Neural cell (in vitro differentiated cells): ENCODE data around the gene CSAD. TPM values are rescaled to one million over a fixed set of nuclear protein-coding genes. Genes with fewer than 3 reads are reported as not detected.

Experiments
- H2AFZ ChIP-seq: fragments of 200-600, 300-800 bp; sonication (generic), shearing (Covaris generic); 2 replicates; pipeline ENCODE4 v1.6.0; 2014; ENCODE audit warnings: low read depth, mild to moderate bottlenecking, antibody characterized with exemption, low read length, moderate library complexity
- H3F3A ChIP-seq: fragments of 200-600 bp; shearing (Covaris generic); 2 replicates; pipeline ENCODE4 v1.6.1; 2016; ENCODE audit warnings: mild to moderate bottlenecking, moderate library complexity, mixed read lengths, antibody characterized with exemption, low read length; ENCODE audit not compliant: insufficient read depth, poor library complexity, severe bottlenecking
- H3K27ac ChIP-seq: fragments of 200-600, 300-800 bp; sonication (generic), shearing (Covaris generic); 2 replicates; pipeline ENCODE4 v1.5.1; 2014; ENCODE audit warnings: mild to moderate bottlenecking, low read length, moderate library complexity
- H3K27me3 ChIP-seq: fragments of 300-800, 200-600 bp; sonication (generic), shearing (Covaris generic); 2 replicates; pipeline ENCODE4 v1.6.0; 2014; ENCODE audit warnings: mild to moderate bottlenecking, low read depth, low read length, moderate library complexity; ENCODE audit not compliant: insufficient read depth
- H3K36me3 ChIP-seq: fragments of 300-800, 200-600 bp; sonication (generic), shearing (Covaris generic); 2 replicates; pipeline ENCODE4 v1.5.1; 2014; ENCODE audit warnings: mild to moderate bottlenecking, antibody characterized with exemption, low read length, moderate library complexity; ENCODE audit not compliant: insufficient read depth
- H3K4me2 ChIP-seq: fragments of 300-800, 200-600 bp; sonication (generic), shearing (Covaris generic); 2 replicates; pipeline ENCODE4 v1.6.0; 2014; ENCODE audit warnings: mild to moderate bottlenecking, low read length
- H3K4me3 ChIP-seq: fragments of 300-800, 200-600 bp; sonication (generic), shearing (Covaris generic); 2 replicates; pipeline ENCODE4 v1.5.1; 2014; ENCODE audit warnings: mild to moderate bottlenecking, low read length, moderate library complexity
- H3K79me2 ChIP-seq: fragments of 200-600 bp; shearing (Covaris generic); replicated peaks from 2 replicates; pipeline ENCODE4 v1.6.0; 2014; ENCODE audit warnings: mild to moderate bottlenecking, low read length, moderate library complexity; ENCODE audit not compliant: insufficient read depth
- H3K9ac ChIP-seq: fragments of 300-800, 200-600 bp; sonication (generic), shearing (Covaris generic); 2 replicates; pipeline ENCODE4 v1.6.1; 2016; ENCODE audit warnings: mild to moderate bottlenecking, low read length, mixed read lengths
- H3K9me2 ChIP-seq: fragments of 200-600 bp; shearing (Covaris generic); 2 replicates; pipeline ENCODE4 v1.6.1; 2016; ENCODE audit warnings: mild to moderate bottlenecking, low read length, mixed read lengths; ENCODE audit not compliant: insufficient read depth
- H3K9me3 ChIP-seq: fragments of 200-600, 300-800 bp; sonication (generic), shearing (Covaris generic); 2 replicates; pipeline ENCODE4 v1.6.1; 2016; ENCODE audit warnings: mild to moderate bottlenecking, mixed run types, low read length, moderate library complexity, mixed read lengths
- H4K20me1 ChIP-seq: fragments of 200-600 bp; shearing (Covaris generic); 2 replicates; pipeline ENCODE4 v1.6.1; 2016; ENCODE audit warnings: mild to moderate bottlenecking, mixed run types; ENCODE audit not compliant: insufficient read depth
- CTCF ChIP-seq: fragments of 450-650 bp; IDR thresholded peaks from 2 replicates; pipeline ENCODE4 v1.5.1; 2014; ENCODE audit warnings: antibody characterized with exemption, mild to moderate bottlenecking, moderate library complexity; ENCODE audit not compliant: poor library complexity, severe bottlenecking
- EP300 ChIP-seq: fragments of 450-650 bp; conservative IDR thresholded peaks from 2 replicates; pipeline ENCODE4 v1.6.1; 2014; ENCODE audit warnings: antibody characterized with exemption, mild to moderate bottlenecking, moderate library complexity; ENCODE audit not compliant: poor library complexity, severe bottlenecking
- EZH2 ChIP-seq: fragments of 200-600, 300-800 bp; shearing (Covaris generic), sonication (generic); IDR thresholded peaks from 2 replicates; pipeline ENCODE4 v1.6.1; 2014; ENCODE audit warnings: antibody characterized with exemption, low read length, borderline replicate concordance, mild to moderate bottlenecking; ENCODE audit not compliant: insufficient read depth, poor library complexity, severe bottlenecking
- MXI1 ChIP-seq: fragments of 450-650 bp; conservative IDR thresholded peaks from 2 replicates; pipeline ENCODE4 v1.6.1; 2014; ENCODE audit warnings: antibody characterized with exemption, mild to moderate bottlenecking; ENCODE audit not compliant: poor library complexity, severe bottlenecking
- POLR2AphosphoS5 ChIP-seq: IDR thresholded peaks from 2 replicates; pipeline ENCODE4 v1.6.1; 2012
- RAD21 ChIP-seq: fragments of 450-650 bp; conservative IDR thresholded peaks from 2 replicates; pipeline ENCODE4 v1.6.1; 2014; ENCODE audit warnings: antibody characterized with exemption, mild to moderate bottlenecking, moderate library complexity
- SMC3 ChIP-seq: fragments of 450-650 bp; conservative IDR thresholded peaks from 2 replicates; pipeline ENCODE4 v1.6.1; 2014; ENCODE audit warnings: antibody characterized with exemption, mild to moderate bottlenecking, moderate library complexity; ENCODE audit not compliant: poor library complexity
- TAF1 ChIP-seq: IDR thresholded peaks from 2 replicates; pipeline ENCODE4 v1.6.1; 2012; ENCODE audit warnings: low read depth
- polyA plus RNA-seq: library from polyadenylated mRNA; depleted of rRNA; stranded (reverse); fragments of >200 nt; gene quantifications from 2 replicates; pipeline ENCODE4 v1.2.3, GENCODE V29; 2014
- TF ChIP-seq, protein P1 (sequence below): IDR thresholded peaks from 2 replicates; pipeline ENCODE4 v1.6.1; 2012; ENCODE audit warnings: borderline replicate concordance

Gene CSAD
- polyA plus RNA-seq, 1 donor from 2014 or later, result 41.9 TPM

DNA sequence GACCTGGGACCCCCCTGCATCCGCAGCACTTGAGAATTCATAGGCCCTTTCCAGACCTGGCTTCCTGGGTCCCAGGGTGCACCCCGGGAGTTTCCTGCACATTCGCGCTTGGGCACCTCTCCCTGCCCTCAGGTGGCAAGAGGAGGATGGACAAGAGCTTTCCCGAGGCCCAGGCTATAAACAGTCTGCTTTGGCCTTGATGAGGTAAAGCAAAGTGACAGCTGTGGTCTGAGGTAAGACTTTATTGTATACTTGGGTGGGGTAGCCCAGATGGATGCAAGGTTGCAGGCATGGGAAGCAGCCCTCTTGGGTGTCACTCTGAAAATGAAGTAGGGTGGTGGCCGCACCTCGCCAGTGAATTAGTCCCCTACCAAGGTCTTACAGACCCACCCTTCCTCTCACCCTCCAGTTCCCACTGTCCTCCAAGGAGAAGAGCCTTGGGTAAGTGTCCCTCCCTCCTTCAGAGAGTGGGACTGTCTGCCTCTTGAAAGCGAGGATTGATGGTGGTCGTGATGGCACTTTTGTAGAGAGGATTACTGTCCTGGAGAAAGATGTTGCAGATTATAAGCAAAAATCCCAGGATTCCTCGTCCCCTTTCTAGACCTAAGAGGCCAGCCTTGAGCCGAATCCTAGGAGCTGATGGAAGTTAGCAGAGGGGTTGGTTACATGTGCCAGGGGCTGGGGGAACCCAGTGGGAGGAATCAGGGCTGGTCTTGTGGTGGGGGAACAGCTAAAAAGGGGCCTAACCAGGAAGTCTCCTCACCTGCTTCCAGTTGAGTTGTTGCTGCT lies 10.6 kb upstream of the CSAD start:
- H3F3A ChIP-seq, result no peaks in the 10 kb centered on the region
- TF ChIP-seq EZH2, result no peak
- TF ChIP-seq, protein P1, sequence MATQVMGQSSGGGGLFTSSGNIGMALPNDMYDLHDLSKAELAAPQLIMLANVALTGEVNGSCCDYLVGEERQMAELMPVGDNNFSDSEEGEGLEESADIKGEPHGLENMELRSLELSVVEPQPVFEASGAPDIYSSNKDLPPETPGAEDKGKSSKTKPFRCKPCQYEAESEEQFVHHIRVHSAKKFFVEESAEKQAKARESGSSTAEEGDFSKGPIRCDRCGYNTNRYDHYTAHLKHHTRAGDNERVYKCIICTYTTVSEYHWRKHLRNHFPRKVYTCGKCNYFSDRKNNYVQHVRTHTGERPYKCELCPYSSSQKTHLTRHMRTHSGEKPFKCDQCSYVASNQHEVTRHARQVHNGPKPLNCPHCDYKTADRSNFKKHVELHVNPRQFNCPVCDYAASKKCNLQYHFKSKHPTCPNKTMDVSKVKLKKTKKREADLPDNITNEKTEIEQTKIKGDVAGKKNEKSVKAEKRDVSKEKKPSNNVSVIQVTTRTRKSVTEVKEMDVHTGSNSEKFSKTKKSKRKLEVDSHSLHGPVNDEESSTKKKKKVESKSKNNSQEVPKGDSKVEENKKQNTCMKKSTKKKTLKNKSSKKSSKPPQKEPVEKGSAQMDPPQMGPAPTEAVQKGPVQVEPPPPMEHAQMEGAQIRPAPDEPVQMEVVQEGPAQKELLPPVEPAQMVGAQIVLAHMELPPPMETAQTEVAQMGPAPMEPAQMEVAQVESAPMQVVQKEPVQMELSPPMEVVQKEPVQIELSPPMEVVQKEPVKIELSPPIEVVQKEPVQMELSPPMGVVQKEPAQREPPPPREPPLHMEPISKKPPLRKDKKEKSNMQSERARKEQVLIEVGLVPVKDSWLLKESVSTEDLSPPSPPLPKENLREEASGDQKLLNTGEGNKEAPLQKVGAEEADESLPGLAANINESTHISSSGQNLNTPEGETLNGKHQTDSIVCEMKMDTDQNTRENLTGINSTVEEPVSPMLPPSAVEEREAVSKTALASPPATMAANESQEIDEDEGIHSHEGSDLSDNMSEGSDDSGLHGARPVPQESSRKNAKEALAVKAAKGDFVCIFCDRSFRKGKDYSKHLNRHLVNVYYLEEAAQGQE, result no peak
- no peak for TF ChIP-seq RAD21
- no peak for TF ChIP-seq CTCF
- TF ChIP-seq POLR2AphosphoS5, result no peak
- TF ChIP-seq TAF1, result no peak
- TF ChIP-seq SMC3, result no peak
- TF ChIP-seq EP300, result no peak
- TF ChIP-seq MXI1, result no peak
- no peak overlapping the region for H2AFZ ChIP-seq
- no peaks in the 10 kb centered on the region for H3K79me2 ChIP-seq
- H3K9me3 ChIP-seq, result no peaks in the 10 kb centered on the region
- H3K27ac ChIP-seq, result no peak overlapping the region
- no peaks in the 10 kb centered on the region for H3K27me3 ChIP-seq
- no peaks in the 10 kb centered on the region for H3K9me2 ChIP-seq
- H3K4me3 ChIP-seq, result no peak overlapping the region
- no peaks in the 10 kb centered on the region for H4K20me1 ChIP-seq
- peaks cover 9% of the 10 kb centered on the region for H3K36me3 ChIP-seq
- no peak overlapping the region for H3K9ac ChIP-seq
- no peak overlapping the region for H3K4me2 ChIP-seq

DNA sequence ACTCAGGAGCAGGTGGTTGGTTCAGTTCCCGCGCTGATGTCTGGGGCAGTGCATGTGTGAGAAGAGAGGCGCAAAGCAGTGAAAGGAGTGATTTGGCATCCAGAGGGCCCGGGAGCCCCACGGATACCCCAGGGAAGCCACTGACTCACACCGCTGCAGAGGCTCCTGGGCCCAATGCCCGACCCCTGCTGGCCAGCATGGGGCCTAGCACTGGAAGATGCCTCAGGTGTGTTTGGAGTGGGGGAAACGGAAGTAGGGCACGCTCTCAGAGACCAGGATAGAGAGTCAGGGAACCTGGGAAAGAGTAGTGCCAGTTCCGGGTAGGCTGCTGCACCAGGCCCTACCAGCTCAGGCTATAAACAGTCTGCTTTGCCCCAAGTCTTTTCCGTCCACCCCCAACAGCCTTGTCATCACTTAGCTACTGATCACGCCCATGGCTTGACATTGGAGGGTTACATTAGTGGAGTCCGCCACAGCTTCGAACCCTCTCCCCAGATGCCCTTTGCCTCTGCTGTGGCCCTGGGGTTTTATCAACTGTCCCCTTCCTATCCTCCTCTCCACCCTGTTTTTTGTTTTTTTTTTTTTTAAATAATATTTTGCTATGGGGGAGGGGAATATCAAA lies 9.5 kb upstream of the CSAD start:
- Histone ChIP-seq H3K27me3 (no peaks in the 10 kb centered on the region), H3K79me2 (peaks cover 2% of the 10 kb centered on the region), H3K27ac (no peak overlapping the region), H3K36me3 (peaks cover 16% of the 10 kb centered on the region), H3K9me3 (no peaks in the 10 kb centered on the region), H3F3A (no peaks in the 10 kb centered on the region), H3K4me2 (no peak overlapping the region), H2AFZ (no peak overlapping the region), H4K20me1 (no peaks in the 10 kb centered on the region), H3K9me2 (no peaks in the 10 kb centered on the region), H3K9ac (no peak overlapping the region), H3K4me3 (no peak overlapping the region)
- peak; percentile 46 for TF ChIP-seq CTCF
- no peak for TF ChIP-seq TAF1
- TF ChIP-seq, protein P1, result no peak
- peak; percentile 33 for TF ChIP-seq SMC3
- no peak for TF ChIP-seq EP300
- no peak for TF ChIP-seq POLR2AphosphoS5
- no peak for TF ChIP-seq RAD21
- TF ChIP-seq EZH2, result no peak
- TF ChIP-seq MXI1, result no peak
